Gastrocnemius medialis (tissue), 4 donors: ENCODE measurements around the gene MYBPC3. TPM values are rescaled to one million over a fixed set of nuclear protein-coding genes. Genes with fewer than 3 reads are reported as not detected.

ENCODE experiments used
- ATAC-seq, 2 donors: fragments of 150-250 bp; one replicate each; pipeline ENCODE4 v1.9.1; 2016
- DNase-seq, 2 donors: peaks; one replicate each; pipeline ENCODE4 v3.0.0-alpha.2; 2019
- H3K27ac ChIP-seq, 4 donors: fragments of 200-600 bp; sonication (generic); 1 replicate in 1 of 4; 2 replicates in 3 of 4; pipeline ENCODE4 v1.5.1; 2016 to 2018; ENCODE audit warnings: mild to moderate bottlenecking in 2 of 4, moderate library complexity in 1 of 4
- H3K27me3 ChIP-seq, 3 donors: fragments of 200-600 bp; sonication (generic) in 2 of 3; 1 replicate in 1 of 3; 2 replicates in 2 of 3; pipeline versions ENCODE4 v1.5.1 to v1.6.0; 2016 to 2019; ENCODE audit warnings: mild to moderate bottlenecking in 1 of 3, moderate library complexity in 1 of 3
- H3K36me3 ChIP-seq, 2 donors: fragments of 200-600 bp; sonication (generic) in 1 of 2; one replicate each; pipeline ENCODE4 v1.5.1; 2017 to 2018
- H3K4me1 ChIP-seq, 2 donors: fragments of 200-600 bp; sonication (generic) in 1 of 2; one replicate each; pipeline ENCODE4 v1.5.1; 2016 to 2017; ENCODE audit warnings: mild to moderate bottlenecking in 2 of 2
- H3K4me3 ChIP-seq, 4 donors: fragments of 200-600 bp; sonication (generic) in 3 of 4; 1 replicate in 1 of 4; 2 replicates in 3 of 4; pipeline ENCODE4 v1.5.1; 2016 to 2019; ENCODE audit warnings: mild to moderate bottlenecking in 2 of 4
- H3K9me3 ChIP-seq, 3 donors: fragments of 200-600 bp; sonication (generic) in 2 of 3; 1 replicate in 1 of 3; 2 replicates in 2 of 3; pipeline ENCODE4 v1.5.1; 2016 to 2019
- CTCF ChIP-seq, 5 experiments: fragments of 450-650 bp in 3 of 5; fragments of 200-600 bp in 2 of 5; sonication (generic) in 2 of 5; IDR thresholded peaks in 4 of 5; conservative IDR thresholded peaks in 1 of 5; 1 replicate in 4 of 5; 2 replicates in 1 of 5; pipeline ENCODE4 v1.5.1; 2016 to 2019; ENCODE audit warnings: antibody characterized with exemption in 5 of 5, mild to moderate bottlenecking in 3 of 5, moderate library complexity in 3 of 5
- POLR2A ChIP-seq, 2 donors: fragments of 450-650 bp; IDR thresholded peaks; one replicate each; pipeline ENCODE4 v1.6.1; 2017; ENCODE audit warnings: antibody characterized with exemption in 2 of 2, mild to moderate bottlenecking in 2 of 2, moderate library complexity in 2 of 2
- in situ Hi-C, 4 donors: fragments of 200-750 bp; cut with MboI; loops; one replicate each; pipeline versions ENCODE4 v1.15.0 to v1.8.0; 2017; ENCODE audit warnings: low sequenced_read_pairs in 4 of 4
- intact Hi-C: fragments of 100-400 bp; cut with DNase I; formaldehyde crosslinking; loops from one replicate; pipeline ENCODE4 v1.15.1; 2023; ENCODE audit warnings: low total_unique reads
- total RNA-seq, 4 donors: library from RNA; depleted of rRNA; stranded (reverse); fragments of >200 nt; gene quantifications; one replicate each; pipeline versions ENCODE4 v1.1.0 to v1.2.3, GENCODE V29; 2016

The MYBPC3 gene
- total RNA-seq, 4 donors from 2014 or later, result 0.07 TPM; not detected in 3

- H3K4me1 ChIP-seq, result peaks cover 18% of the 10 kb centered on the region in 2 donors
- H3K4me3 ChIP-seq, result no peak overlapping the region
- TF ChIP-seq POLR2A (IDR thresholded peaks at IDR 0.05) (no peak), CTCF (IDR thresholded peaks at IDR 0.05 in 4 of 5, conservative IDR thresholded peaks at IDR 0.05 in 1 of 5) (no peak)
- no peaks in the 10 kb centered on the region for H3K27me3 ChIP-seq
- DNase-seq (no peak), ATAC-seq (no peak)
- no peaks in the 10 kb centered on the region for H3K9me3 ChIP-seq
- in situ Hi-C loops, result no loop called here
- no peak overlapping the region for H3K27ac ChIP-seq
- peaks cover 4 to 74% of the 10 kb centered on the region in 2 donors for H3K36me3 ChIP-seq
- intact Hi-C loops, result no loop called here
Observed at GRCh38 chr11:47308050-47308823, 44.3 kb downstream of the MYBPC3 start.

- intact Hi-C loops (no loop called here), in situ Hi-C loops (no loop called here)
- peaks cover 18% of the 10 kb centered on the region in 2 donors for H3K4me1 ChIP-seq
- TF ChIP-seq CTCF (IDR thresholded peaks at IDR 0.05 in 4 of 5, conservative IDR thresholded peaks at IDR 0.05 in 1 of 5) (no peak), POLR2A (IDR thresholded peaks at IDR 0.05) (no peak)
- no peak overlapping the region for H3K4me3 ChIP-seq
- ATAC-seq (no peak), DNase-seq (no peak)
- peaks cover 4 to 72% of the 10 kb centered on the region in 2 donors for H3K36me3 ChIP-seq
- no peaks in the 10 kb centered on the region for H3K9me3 ChIP-seq
- no peaks in the 10 kb centered on the region for H3K27me3 ChIP-seq
- H3K27ac ChIP-seq, result peak overlapping the region; percentile 4 to 81 (median 40)
Observed at GRCh38 chr11:47306484-47306844, 46.0 kb downstream of the MYBPC3 start.

GRCh38 chr11:47305734-47306483, 46.6 kb downstream of the MYBPC3 start:
- peak overlapping the region; percentile 4 to 81 (median 53) for H3K27ac ChIP-seq
- DNase-seq (peak; percentile 70), ATAC-seq (peak; percentile 92 to 98)
- no peaks in the 10 kb centered on the region for H3K27me3 ChIP-seq
- in situ Hi-C loops (no loop called here), intact Hi-C loops (no loop called here)
- TF ChIP-seq CTCF (IDR thresholded peaks at IDR 0.05 in 4 of 5, conservative IDR thresholded peaks at IDR 0.05 in 1 of 5) (no peak), POLR2A (IDR thresholded peaks at IDR 0.05) (no peak)
- no peaks in the 10 kb centered on the region for H3K9me3 ChIP-seq
- no peak overlapping the region for H3K4me3 ChIP-seq
- peaks cover 18% of the 10 kb centered on the region in 2 donors for H3K4me1 ChIP-seq
- peaks cover 4 to 70% of the 10 kb centered on the region in 2 donors for H3K36me3 ChIP-seq

- Histone ChIP-seq H3K4me1 (peaks cover 18% of the 10 kb centered on the region in 2 donors), H3K4me3 (no peak overlapping the region), H3K36me3 (peaks cover 0 to 67% of the 10 kb centered on the region in 2 donors), H3K27ac (no peak overlapping the region), H3K27me3 (no peaks in the 10 kb centered on the region), H3K9me3 (peaks cover 0 to 5% (median 0%) of the 10 kb centered on the region in 3 donors)
- DNase-seq (no peak), ATAC-seq (no peak)
- TF ChIP-seq POLR2A (IDR thresholded peaks at IDR 0.05), result no peak
- no peak for TF ChIP-seq CTCF (IDR thresholded peaks at IDR 0.05 in 4 of 5, conservative IDR thresholded peaks at IDR 0.05 in 1 of 5)
- in situ Hi-C loops (no loop called here), intact Hi-C loops (no loop called here)
Observed at GRCh38 chr11:47302853-47303252, 49.6 kb downstream of the MYBPC3 start.
